ENCODE data around the gene CA10.

Gene CA10

GRCh38 chr17:51873302-51873701 is 285.2 kb downstream of the CA10 start:
- no peak for DNase-seq (ENCODE audit: low spot score)

- no peak for DNase-seq (ENCODE audit: low spot score)
Measured at GRCh38 chr17:51869387-51869786, 289.1 kb downstream of the CA10 start.

- peak; percentile 36 for DNase-seq (ENCODE audit: low spot score)
Measured at GRCh38 chr17:51860954-51861561, 297.5 kb downstream of the CA10 start.

- peak; percentile 19 for DNase-seq (ENCODE audit: low spot score)
Measured at GRCh38 chr17:51857052-51857597, 301.4 kb downstream of the CA10 start.

GRCh38 chr17:51855806-51856205 is 302.7 kb downstream of the CA10 start:
- DNase-seq (ENCODE audit: low spot score) = no peak

- no peak for DNase-seq (ENCODE audit: low spot score)
Measured at GRCh38 chr17:51853857-51854256, 304.7 kb downstream of the CA10 start.

GRCh38 chr17:51852603-51853002 is 305.9 kb downstream of the CA10 start:
- DNase-seq (ENCODE audit: low spot score) = no peak

- no peak for DNase-seq (ENCODE audit: low spot score)
Measured at GRCh38 chr17:51850201-51850600, 308.3 kb downstream of the CA10 start.

GRCh38 chr17:51848451-51848850 is 310.1 kb downstream of the CA10 start:
- DNase-seq (ENCODE audit: low spot score) = no peak

- DNase-seq (ENCODE audit: low spot score) = peak; percentile 42
Measured at GRCh38 chr17:51846566-51846965, 311.9 kb downstream of the CA10 start.

GRCh38 chr17:51845776-51846175 is 312.7 kb downstream of the CA10 start:
- DNase-seq (ENCODE audit: low spot score) = no peak

- no peak for DNase-seq (ENCODE audit: low spot score)
Measured at GRCh38 chr17:51842763-51843162, 315.8 kb downstream of the CA10 start.

- no peak for DNase-seq (ENCODE audit: low spot score)
Measured at GRCh38 chr17:51841669-51842068, 316.8 kb downstream of the CA10 start.

GRCh38 chr17:51840688-51841087 is 317.8 kb downstream of the CA10 start:
- no peak for DNase-seq (ENCODE audit: low spot score)

GRCh38 chr17:51833620-51834019 is 324.9 kb downstream of the CA10 start:
- DNase-seq (ENCODE audit: low spot score) = no peak

GRCh38 chr17:51833045-51833444 is 325.5 kb downstream of the CA10 start:
- no peak for DNase-seq (ENCODE audit: low spot score)

- peak; percentile 35 for DNase-seq (ENCODE audit: low spot score)
Measured at GRCh38 chr17:51830886-51831285, 327.6 kb downstream of the CA10 start.

GRCh38 chr17:51830451-51830850 is 328.1 kb downstream of the CA10 start:
- no peak for DNase-seq (ENCODE audit: low spot score)

GRCh38 chr17:51828901-51829300 is 329.6 kb downstream of the CA10 start:
- DNase-seq (ENCODE audit: low spot score) = no peak

- DNase-seq (ENCODE audit: low spot score) = no peak
Measured at GRCh38 chr17:51827140-51827539, 331.4 kb downstream of the CA10 start.

GRCh38 chr17:51820766-51821165 is 337.7 kb downstream of the CA10 start:
- no peak for DNase-seq (ENCODE audit: low spot score)

GRCh38 chr17:51820252-51820651 is 338.3 kb downstream of the CA10 start:
- DNase-seq (ENCODE audit: low spot score) = no peak

- DNase-seq (ENCODE audit: low spot score) = no peak
Measured at GRCh38 chr17:51819341-51820219, 338.9 kb downstream of the CA10 start.

All from putamen (tissue), 1 donor.